SK-N-MC (cell line): Measurements from ENCODE around the gene POPDC3.

Source experiments
- DNase-seq: peaks from one replicate; pipeline ENCODE4 v3.0.0-alpha.2; 2011; ENCODE audit warnings: low read depth, low spot score
- H3K27ac ChIP-seq: fragments of 200-600 bp; sonication (generic); 2 replicates; pipeline ENCODE4 v1.5.1; 2016; ENCODE audit warnings: mixed run types
- H3K36me3 ChIP-seq: fragments of 200-600 bp; sonication (generic); 2 replicates; pipeline ENCODE4 v1.6.1; 2017; ENCODE audit warnings: antibody characterized with exemption, low read length, mixed read lengths; ENCODE audit not compliant: insufficient read depth
- H3K4me3 ChIP-seq: fragments of 200-600 bp; sonication (generic); 2 replicates; pipeline ENCODE4 v1.5.1; 2016
- H3K9ac ChIP-seq: fragments of 200-600 bp; sonication (generic); 2 replicates; pipeline ENCODE4 v1.8.0; 2017; ENCODE audit warnings: mixed run types, mixed read lengths; ENCODE audit not compliant: insufficient read length
- H3K9me3 ChIP-seq: fragments of 200-600 bp; sonication (generic); 2 replicates; pipeline ENCODE4 v1.6.1; 2017; ENCODE audit warnings: low read depth, mild to moderate bottlenecking, antibody characterized with exemption, low read length, moderate library complexity, mixed read lengths
- EZH2 ChIP-seq: fragments of 200-600 bp; sonication (generic); IDR thresholded peaks from one replicate; pipeline ENCODE4 v1.6.1; 2017; ENCODE audit warnings: antibody characterized with exemption
- FOXP2 ChIP-seq: optimal IDR thresholded peaks from 2 replicates; pipeline ENCODE3; 2011; ENCODE audit warnings: mild to moderate bottlenecking, moderate library complexity; ENCODE audit not compliant: insufficient read depth; ENCODE audit errors: extremely low read length, control extremely low read depth
- POLR2AphosphoS5 ChIP-seq: IDR thresholded peaks from 2 replicates; pipeline ENCODE4 v1.6.1; 2012; ENCODE audit warnings: mild to moderate bottlenecking, low read depth, low read length, borderline replicate concordance

The POPDC3 gene

GRCh38 chr6:105138141-105138540, 41.7 kb downstream of the POPDC3 start:
- Histone ChIP-seq H3K9ac (no peak overlapping the region), H3K36me3 (no peaks in the 10 kb centered on the region)
- TF ChIP-seq POLR2AphosphoS5 (no peak), FOXP2 (no peak), EZH2 (no peak)

GRCh38 chr6:105137388-105137787, 42.4 kb downstream of the POPDC3 start:
- Histone ChIP-seq H3K27ac (no peak overlapping the region), H3K4me3 (peak overlapping the region; percentile 83), H3K9ac (no peak overlapping the region), H3K36me3 (no peaks in the 10 kb centered on the region), H3K9me3 (no peaks in the 10 kb centered on the region)
- DNase-seq, result no peak
- no peak for TF ChIP-seq EZH2
- TF ChIP-seq FOXP2, result no peak
- no peak for TF ChIP-seq POLR2AphosphoS5

More at GRCh38 chr6:105138141-105138540, 41.7 kb downstream of the POPDC3 start:
- Histone ChIP-seq H3K9me3 (no peaks in the 10 kb centered on the region), H3K27ac (no peak overlapping the region), H3K4me3 (no peak overlapping the region)
- no peak for DNase-seq

GRCh38 chr6:105136431-105137350, 43.1 kb downstream of the POPDC3 start:
- H3K9ac ChIP-seq, result no peak overlapping the region
- H3K36me3 ChIP-seq, result no peaks in the 10 kb centered on the region
- DNase-seq, result no peak
- TF ChIP-seq EZH2 (no peak), FOXP2 (no peak), POLR2AphosphoS5 (no peak)
- H3K9me3 ChIP-seq, result no peaks in the 10 kb centered on the region
- H3K27ac ChIP-seq, result no peak overlapping the region
- H3K4me3 ChIP-seq, result peak overlapping the region; percentile 83

GRCh38 chr6:105135907-105136430, 43.8 kb downstream of the POPDC3 start:
- Histone ChIP-seq H3K4me3 (peak overlapping the region; percentile 83), H3K9me3 (no peaks in the 10 kb centered on the region), H3K9ac (no peak overlapping the region)

GRCh38 chr6:105135056-105135455, 44.8 kb downstream of the POPDC3 start:
- H3K27ac ChIP-seq, result no peak overlapping the region
- TF ChIP-seq POLR2AphosphoS5 (no peak), EZH2 (no peak), FOXP2 (no peak)
- no peaks in the 10 kb centered on the region for H3K9me3 ChIP-seq
- no peaks in the 10 kb centered on the region for H3K36me3 ChIP-seq
- no peak overlapping the region for H3K9ac ChIP-seq
- DNase-seq, result no peak
- H3K4me3 ChIP-seq, result no peak overlapping the region

More at GRCh38 chr6:105135907-105136430, 43.8 kb downstream of the POPDC3 start:
- no peak overlapping the region for H3K27ac ChIP-seq
- no peaks in the 10 kb centered on the region for H3K36me3 ChIP-seq
- no peak for TF ChIP-seq POLR2AphosphoS5
- no peak for TF ChIP-seq EZH2
- TF ChIP-seq FOXP2, result no peak
- DNase-seq, result no peak

- no peak for TF ChIP-seq FOXP2
- TF ChIP-seq POLR2AphosphoS5, result no peak
- no peak for TF ChIP-seq EZH2
- H3K9me3 ChIP-seq, result no peaks in the 10 kb centered on the region
- H3K4me3 ChIP-seq, result no peak overlapping the region
- H3K9ac ChIP-seq, result no peak overlapping the region
- DNase-seq, result no peak
- no peaks in the 10 kb centered on the region for H3K36me3 ChIP-seq
- H3K27ac ChIP-seq, result no peak overlapping the region
Measured at GRCh38 chr6:105122717-105123116, 57.1 kb downstream of the POPDC3 start.

GRCh38 chr6:105121981-105122380, 57.8 kb downstream of the POPDC3 start:
- no peak overlapping the region for H3K9ac ChIP-seq
- H3K36me3 ChIP-seq, result no peaks in the 10 kb centered on the region
- H3K9me3 ChIP-seq, result no peaks in the 10 kb centered on the region
- no peak overlapping the region for H3K27ac ChIP-seq
- DNase-seq, result no peak
- H3K4me3 ChIP-seq, result no peak overlapping the region
- TF ChIP-seq POLR2AphosphoS5 (no peak), FOXP2 (no peak), EZH2 (no peak)

- TF ChIP-seq FOXP2 (no peak), POLR2AphosphoS5 (no peak), EZH2 (no peak)
- H3K36me3 ChIP-seq, result no peaks in the 10 kb centered on the region
- H3K27ac ChIP-seq, result no peak overlapping the region
- no peak for DNase-seq
- peak overlapping the region; percentile 37; the same call in 1 of the 2 replicates for H3K4me3 ChIP-seq
- H3K9me3 ChIP-seq, result no peaks in the 10 kb centered on the region
- H3K9ac ChIP-seq, result no peak overlapping the region
Measured at GRCh38 chr6:105120570-105120969, 59.2 kb downstream of the POPDC3 start.

- H3K27ac ChIP-seq, result no peak overlapping the region
- no peak for TF ChIP-seq FOXP2
- TF ChIP-seq EZH2, result no peak
- no peak for TF ChIP-seq POLR2AphosphoS5
- no peaks in the 10 kb centered on the region for H3K9me3 ChIP-seq
- H3K9ac ChIP-seq, result no peak overlapping the region
- DNase-seq, result no peak
- H3K36me3 ChIP-seq, result no peaks in the 10 kb centered on the region
- H3K4me3 ChIP-seq, result no peak overlapping the region
Measured at GRCh38 chr6:105116150-105116549, 63.7 kb downstream of the POPDC3 start.
